T-helper 2 cell treated with Interferon-gamma antibody and Interleukin-4, amounts not matched to agents 5 μg/mL and 100 μg/mL, for 36 hours (primary cell): Measurements from ENCODE around the gene POLR3A.

Experiments
- DNase-seq: peaks from one replicate; pipeline ENCODE4 v3.0.0; 2021; ENCODE audit warnings: low spot score
- H3K27ac Mint-ChIP-seq: one replicate; pipeline ENCODE4 v1.8.0; 2021; ENCODE audit warnings: mild to moderate bottlenecking, mixed read lengths
- H3K27me3 Mint-ChIP-seq: one replicate; pipeline ENCODE4 v1.8.0; 2021; ENCODE audit warnings: low read depth, mixed read lengths
- H3K36me3 Mint-ChIP-seq: one replicate; pipeline ENCODE4 v1.8.0; 2021; ENCODE audit warnings: low read depth, mixed read lengths
- H3K4me1 Mint-ChIP-seq: one replicate; pipeline ENCODE4 v1.8.0; 2021; ENCODE audit warnings: low read depth, mixed read lengths
- H3K4me3 Mint-ChIP-seq: one replicate; pipeline ENCODE4 v1.8.0; 2022; ENCODE audit warnings: mild to moderate bottlenecking, moderate library complexity, mixed read lengths
- H3K9me3 Mint-ChIP-seq: one replicate; pipeline ENCODE4 v1.8.0; 2021; ENCODE audit warnings: mixed read lengths

Gene POLR3A

GRCh38 chr10:77949167-77949566 is 80.1 kb downstream of the POLR3A start:
- H3K27me3 Mint-ChIP-seq: peaks cover 6% of the 10 kb centered on the region
- H3K4me1 Mint-ChIP-seq: peaks cover 2% of the 10 kb centered on the region
- H3K27ac Mint-ChIP-seq: no peak overlapping the region
- H3K36me3 Mint-ChIP-seq: no peaks in the 10 kb centered on the region
- peaks cover 24% of the 10 kb centered on the region for H3K9me3 Mint-ChIP-seq
- no peak overlapping the region for H3K4me3 Mint-ChIP-seq
- DNase-seq: no peak

GRCh38 chr10:77946084-77946483 is 83.2 kb downstream of the POLR3A start:
- H3K9me3 Mint-ChIP-seq: peaks cover 9% of the 10 kb centered on the region
- H3K27ac Mint-ChIP-seq: no peak overlapping the region
- H3K4me1 Mint-ChIP-seq: peaks cover 2% of the 10 kb centered on the region
- H3K4me3 Mint-ChIP-seq: no peak overlapping the region
- H3K36me3 Mint-ChIP-seq: no peaks in the 10 kb centered on the region
- peaks cover 8% of the 10 kb centered on the region for H3K27me3 Mint-ChIP-seq
- no peak for DNase-seq

- no peak for DNase-seq
- Mint-ChIP-seq H3K4me1 (peaks cover 2% of the 10 kb centered on the region), H3K36me3 (no peaks in the 10 kb centered on the region), H3K27ac (no peak overlapping the region), H3K4me3 (no peak overlapping the region), H3K9me3 (no peaks in the 10 kb centered on the region), H3K27me3 (peaks cover 8% of the 10 kb centered on the region)
Observed at GRCh38 chr10:77944519-77944918, 84.8 kb downstream of the POLR3A start.

GRCh38 chr10:77943121-77943901 is 86.0 kb downstream of the POLR3A start:
- Mint-ChIP-seq H3K27me3 (peaks cover 8% of the 10 kb centered on the region), H3K4me3 (no peak overlapping the region), H3K4me1 (no peaks in the 10 kb centered on the region), H3K9me3 (no peaks in the 10 kb centered on the region), H3K27ac (no peak overlapping the region), H3K36me3 (no peaks in the 10 kb centered on the region)
- no peak for DNase-seq

GRCh38 chr10:77941790-77942189 is 87.5 kb downstream of the POLR3A start:
- no peak overlapping the region for H3K4me3 Mint-ChIP-seq
- no peaks in the 10 kb centered on the region for H3K36me3 Mint-ChIP-seq
- no peaks in the 10 kb centered on the region for H3K9me3 Mint-ChIP-seq
- no peak for DNase-seq
- no peak overlapping the region for H3K27ac Mint-ChIP-seq
- H3K4me1 Mint-ChIP-seq: no peaks in the 10 kb centered on the region
- H3K27me3 Mint-ChIP-seq: peaks cover 8% of the 10 kb centered on the region

- Mint-ChIP-seq H3K4me1 (no peaks in the 10 kb centered on the region), H3K27ac (no peak overlapping the region)
Observed at GRCh38 chr10:77940627-77941026, 88.7 kb downstream of the POLR3A start.

GRCh38 chr10:77940225-77940624 is 89.1 kb downstream of the POLR3A start:
- H3K9me3 Mint-ChIP-seq: no peaks in the 10 kb centered on the region
- no peak for DNase-seq
- no peaks in the 10 kb centered on the region for H3K36me3 Mint-ChIP-seq
- H3K4me1 Mint-ChIP-seq: no peaks in the 10 kb centered on the region
- H3K27me3 Mint-ChIP-seq: peaks cover 6% of the 10 kb centered on the region
- H3K4me3 Mint-ChIP-seq: no peak overlapping the region
- no peak overlapping the region for H3K27ac Mint-ChIP-seq

More at GRCh38 chr10:77940627-77941026, 88.7 kb downstream of the POLR3A start:
- Mint-ChIP-seq H3K36me3 (no peaks in the 10 kb centered on the region), H3K27me3 (peaks cover 6% of the 10 kb centered on the region), H3K9me3 (no peaks in the 10 kb centered on the region), H3K4me3 (no peak overlapping the region)
- DNase-seq: no peak

GRCh38 chr10:77939561-77940001 is 89.7 kb downstream of the POLR3A start:
- Mint-ChIP-seq H3K9me3 (no peaks in the 10 kb centered on the region), H3K27ac (no peak overlapping the region), H3K4me1 (no peaks in the 10 kb centered on the region), H3K4me3 (no peak overlapping the region), H3K27me3 (peaks cover 6% of the 10 kb centered on the region), H3K36me3 (no peaks in the 10 kb centered on the region)
- DNase-seq: no peak

- DNase-seq: no peak
- no peak overlapping the region for H3K4me3 Mint-ChIP-seq
- no peaks in the 10 kb centered on the region for H3K36me3 Mint-ChIP-seq
- H3K9me3 Mint-ChIP-seq: no peaks in the 10 kb centered on the region
- no peak overlapping the region for H3K27ac Mint-ChIP-seq
- no peaks in the 10 kb centered on the region for H3K4me1 Mint-ChIP-seq
- peaks cover 7% of the 10 kb centered on the region for H3K27me3 Mint-ChIP-seq
Observed at GRCh38 chr10:77936697-77937567, 92.4 kb downstream of the POLR3A start.

- Mint-ChIP-seq H3K27me3 (peaks cover 38% of the 10 kb centered on the region), H3K27ac (no peak overlapping the region), H3K9me3 (no peaks in the 10 kb centered on the region), H3K4me3 (no peak overlapping the region), H3K36me3 (no peaks in the 10 kb centered on the region), H3K4me1 (peaks cover 6% of the 10 kb centered on the region)
- no peak for DNase-seq
Observed at GRCh38 chr10:77932016-77932715, 97.1 kb downstream of the POLR3A start.

- peaks cover 55% of the 10 kb centered on the region for H3K27me3 Mint-ChIP-seq
- no peak for DNase-seq
- H3K4me3 Mint-ChIP-seq: peak overlapping the region; percentile 80
- peaks cover 2% of the 10 kb centered on the region for H3K36me3 Mint-ChIP-seq
- H3K9me3 Mint-ChIP-seq: no peaks in the 10 kb centered on the region
- peaks cover 12% of the 10 kb centered on the region for H3K4me1 Mint-ChIP-seq
- H3K27ac Mint-ChIP-seq: no peak overlapping the region
Observed at GRCh38 chr10:77927402-77928246, 101.7 kb downstream of the POLR3A start.

- Mint-ChIP-seq H3K27me3 (peaks cover 49% of the 10 kb centered on the region), H3K4me3 (peak within 1 kb of the TSS; percentile 80), H3K36me3 (peaks cover 2% of the 10 kb centered on the region), H3K27ac (no peak within 1 kb of the TSS), H3K9me3 (no peaks in the 10 kb centered on the region), H3K4me1 (peaks cover 12% of the 10 kb centered on the region)
- peak; percentile 22 for DNase-seq
Observed at GRCh38 chr10:77926566-77927401, 102.5 kb downstream of the POLR3A start, which contains the start of gene DLG5. DLG5 (minus strand) TSS chr10:77926755; CDS start chr10:77926520, 235 bp downstream.
